Activated naive CD4-positive, alpha-beta T cell (primary cell): ENCODE measurements around the gene RBM7.

Experiments used
- DNase-seq, 4 experiments: peaks; one replicate each; lab custom pipeline; 2025; lab: John Stamatoyannopoulos, UW

RBM7 gene

DNA sequence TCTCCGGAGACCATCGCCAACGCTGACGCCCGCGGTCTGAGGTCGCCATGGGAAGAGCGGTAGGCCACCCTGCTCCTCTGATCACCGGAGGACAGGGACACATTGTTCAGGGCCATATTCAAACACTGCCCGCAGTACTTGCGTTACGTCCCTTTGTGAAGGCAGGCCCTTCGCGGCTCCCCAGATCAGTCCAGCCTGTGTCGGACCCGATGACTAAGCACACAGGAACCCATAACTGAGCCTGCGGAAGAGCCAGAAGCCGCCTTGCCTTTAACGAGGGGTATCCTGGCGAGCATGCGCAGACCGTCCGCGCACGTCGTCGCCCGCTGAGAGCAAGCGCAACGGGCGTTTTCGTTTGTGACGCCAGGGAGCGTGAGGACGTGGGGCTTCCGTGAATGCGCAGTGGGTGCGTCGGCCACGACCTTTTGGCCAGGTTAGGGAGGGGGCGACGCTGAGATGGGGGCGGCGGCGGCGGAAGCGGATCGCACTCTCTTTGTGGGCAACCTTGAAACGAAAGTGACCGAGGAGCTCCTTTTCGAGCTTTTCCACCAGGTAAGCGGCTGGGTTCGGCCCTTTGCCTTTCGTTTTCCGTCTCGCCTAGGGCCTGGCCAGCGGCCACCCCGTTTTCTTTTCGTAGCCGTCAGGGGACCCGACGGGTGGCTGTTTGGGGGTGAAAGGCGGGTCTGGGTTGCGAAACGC, at the start of gene RBM7, which contains the start of gene C11orf71:
RBM7 (plus strand) TSS at position 451 of the 699 bp plus-strand sequence; CDS start at position 457, 6 bp downstream.
C11orf71 (minus strand) TSS at position 296 of the 699 bp plus-strand sequence; CDS start at position 116, 180 bp downstream.
- DNase-seq: peak; percentile 90 to 97 (median 96)

DNA sequence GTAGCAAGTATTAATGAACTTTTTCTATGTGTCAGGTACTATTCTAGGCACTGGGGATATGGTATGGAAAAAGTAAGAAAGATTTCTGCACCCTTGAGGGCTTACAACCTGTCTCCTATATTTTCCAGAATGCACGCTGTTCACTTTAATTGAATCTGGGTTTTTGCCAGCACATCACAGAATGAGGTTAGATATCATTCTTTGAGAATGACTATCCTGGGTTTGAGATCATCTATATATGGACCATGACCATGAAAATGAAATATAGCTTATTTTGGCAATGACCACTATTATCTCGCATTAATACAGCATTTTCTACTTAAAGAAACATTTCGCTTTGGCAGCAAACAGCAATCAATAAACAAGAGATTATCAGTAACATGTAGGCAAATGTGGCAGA, 47.0 kb upstream of the RBM7 start:
- no peak for DNase-seq

DNA sequence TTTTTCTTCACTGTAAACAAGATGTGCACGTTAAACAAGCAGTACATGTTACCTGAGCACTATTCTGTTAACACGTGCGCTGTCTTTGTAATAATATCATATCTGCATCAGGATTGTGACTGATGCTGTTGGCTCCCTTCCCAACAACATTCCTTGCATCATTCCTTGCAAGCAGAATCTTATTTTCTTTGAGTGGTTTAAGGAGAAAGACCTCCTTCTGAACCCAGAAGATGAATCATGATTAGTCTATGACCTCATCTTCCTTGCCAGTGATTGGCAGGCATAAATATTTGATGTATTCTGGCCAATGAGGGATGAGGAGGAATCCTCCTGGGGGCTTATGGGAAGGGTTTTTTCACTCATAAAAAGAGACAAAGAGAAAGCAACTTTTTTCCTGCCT, 46.4 kb upstream of the RBM7 start:
- DNase-seq: no peak

DNA sequence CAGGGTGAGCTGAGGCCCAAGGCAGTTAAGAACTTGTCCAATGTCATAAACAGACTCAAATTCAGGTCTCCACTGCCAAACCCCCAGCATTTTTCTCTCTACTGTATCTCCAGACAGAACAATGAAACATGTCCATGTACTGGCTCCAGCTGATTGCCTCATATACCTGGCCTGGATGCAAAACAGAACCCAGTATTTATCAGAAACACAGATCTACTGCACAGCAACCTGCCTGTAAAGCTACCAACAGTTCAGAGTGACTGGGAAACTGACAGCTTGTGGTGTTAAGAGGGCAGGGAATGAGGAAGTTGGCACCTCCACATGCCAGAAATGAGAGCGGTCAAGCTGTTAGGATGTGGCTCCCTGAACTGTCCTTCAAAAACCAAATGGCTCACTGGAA, 41.8 kb upstream of the RBM7 start:
- no peak for DNase-seq

- no peak for DNase-seq
These were observed 41.1 kb upstream of the RBM7 start for GRCh38 chr11:114359342-114359741.

DNA sequence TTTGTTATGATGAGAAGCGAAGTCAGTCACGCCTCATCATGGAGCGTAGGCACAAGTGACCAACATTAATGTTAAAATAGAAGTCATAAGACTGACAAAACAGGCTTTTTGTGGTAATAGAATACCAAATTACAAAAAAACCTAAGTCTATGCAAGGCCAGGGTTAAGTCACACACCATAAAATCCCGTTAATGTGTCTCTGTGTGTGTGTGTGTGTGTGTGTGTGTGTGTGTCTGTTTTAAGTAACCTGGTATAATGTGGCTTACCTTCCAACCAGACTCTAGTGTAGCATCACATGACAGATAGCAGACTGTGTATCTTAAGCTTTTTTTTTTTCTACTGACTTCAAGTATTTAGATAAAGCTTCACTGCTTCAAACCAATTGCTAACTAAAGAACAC, 38.1 kb upstream of the RBM7 start:
- DNase-seq: no peak

GRCh38 chr11:114362958-114363357, 37.5 kb upstream of the RBM7 start:
- DNase-seq: no peak

DNA sequence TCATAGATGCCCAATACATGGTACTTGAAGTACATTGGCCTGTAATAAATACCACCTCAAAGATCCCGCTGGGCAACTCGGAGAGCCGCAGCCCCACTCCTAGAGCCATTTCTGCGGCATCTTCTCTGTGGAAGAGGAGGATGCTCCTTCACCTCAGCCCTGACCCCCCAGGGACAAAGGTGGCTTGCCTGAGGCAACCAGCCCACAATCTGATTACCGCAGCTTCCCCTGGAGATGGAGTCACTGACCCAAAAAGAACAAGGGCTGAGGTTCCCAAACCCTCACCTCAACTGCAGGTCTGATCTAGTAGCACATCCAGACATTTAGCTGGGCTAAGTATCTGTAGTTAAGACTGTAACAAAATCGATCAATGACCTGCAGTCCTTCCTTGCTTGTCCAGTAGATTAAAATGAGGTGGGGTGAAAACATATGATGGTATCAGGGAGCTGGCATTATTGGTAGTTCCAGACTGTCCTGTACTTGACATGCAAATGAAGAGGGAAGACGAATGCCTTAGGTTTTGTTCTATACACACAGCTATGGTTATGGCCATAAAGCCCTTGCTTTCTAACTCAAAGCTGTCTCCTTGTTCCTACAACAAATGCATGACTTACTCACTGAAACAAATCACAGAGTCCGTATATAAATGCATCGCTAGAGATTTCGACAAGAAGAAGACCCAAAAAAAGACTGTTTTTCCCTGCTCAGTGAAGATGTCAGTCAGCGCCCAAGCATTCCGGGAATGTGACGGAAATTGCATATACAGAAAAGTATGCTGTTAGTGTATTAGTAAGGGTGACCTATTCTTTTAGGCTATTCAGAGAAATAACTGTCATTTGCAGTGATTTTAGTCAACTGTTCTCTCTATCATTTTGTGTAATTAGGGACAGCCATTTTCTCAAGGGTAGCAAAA, 33.9 kb upstream of the RBM7 start:
- no peak for DNase-seq

DNA sequence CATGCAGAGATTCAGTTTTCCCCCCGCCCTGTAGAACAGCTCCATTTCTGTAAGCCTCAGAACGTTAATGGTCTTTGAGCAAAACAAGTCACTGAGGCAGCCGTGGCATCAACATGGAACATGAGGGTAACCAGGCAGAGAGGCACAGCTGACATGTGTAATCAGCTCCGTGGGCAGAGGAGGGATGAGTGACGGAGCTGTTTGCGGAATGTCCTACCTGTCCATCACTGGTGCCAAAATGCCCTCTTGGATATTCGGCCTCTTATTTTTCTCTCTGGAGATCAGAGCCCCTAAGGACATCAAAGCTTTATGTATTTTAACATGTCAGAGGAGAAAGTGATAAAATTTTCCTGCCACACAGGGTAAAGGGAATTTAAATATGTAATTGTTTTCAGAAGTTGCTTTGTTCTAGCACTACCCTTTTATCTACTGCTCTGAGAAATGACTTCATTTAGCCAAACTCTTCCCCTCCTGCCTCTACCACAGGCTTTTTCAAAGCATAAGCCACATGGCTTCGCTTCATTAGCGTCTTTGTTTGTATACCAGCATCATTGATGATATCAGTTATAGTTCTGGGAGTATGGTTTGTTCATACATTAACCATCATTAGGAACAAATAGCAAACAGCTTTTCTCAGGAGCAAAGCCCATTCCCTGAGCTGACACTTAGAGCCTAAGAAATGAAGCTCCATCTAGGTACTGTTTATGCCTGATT, 33.1 kb upstream of the RBM7 start:
- DNase-seq: no peak

- DNase-seq: no peak
These were observed 31.4 kb upstream of the RBM7 start for GRCh38 chr11:114368918-114369680.

GRCh38 chr11:114375052-114375451, 25.4 kb upstream of the RBM7 start:
- DNase-seq: no peak

GRCh38 chr11:114377612-114378267, 22.7 kb upstream of the RBM7 start:
- DNase-seq: no peak

DNA sequence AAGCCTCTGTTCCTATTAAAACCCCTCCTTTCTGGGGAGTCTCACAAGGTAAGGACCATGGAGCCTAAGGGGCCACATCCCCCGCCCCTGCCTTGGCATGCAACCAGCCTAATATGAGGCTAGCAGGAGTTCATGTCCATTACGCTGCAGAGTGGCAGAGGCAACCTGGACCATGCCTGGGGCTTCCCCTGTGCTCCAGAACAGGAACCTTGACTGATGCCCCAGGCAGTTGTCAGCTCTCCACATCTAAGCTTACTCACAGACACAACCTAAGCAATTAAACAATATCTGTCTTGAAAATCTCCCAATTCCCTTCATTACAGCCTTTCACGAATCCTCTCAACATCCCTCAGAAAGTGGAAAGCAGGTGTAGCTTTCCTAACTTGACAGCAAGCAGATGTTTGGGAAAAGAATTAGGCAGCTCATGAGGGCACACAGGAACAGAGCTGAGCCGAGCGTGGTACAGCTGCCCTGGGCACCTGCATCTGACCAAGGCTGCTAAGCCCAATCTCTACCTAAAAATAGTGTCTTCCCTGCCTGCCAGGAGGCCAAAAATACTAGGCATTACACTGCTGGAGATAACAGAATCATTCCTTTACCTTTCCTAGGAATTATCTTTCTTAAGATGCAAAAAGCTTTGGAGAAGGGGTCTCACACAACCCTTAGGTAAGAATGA, 20.9 kb upstream of the RBM7 start:
- no peak for DNase-seq

GRCh38 chr11:114382509-114382908, 18.0 kb upstream of the RBM7 start:
- DNase-seq: no peak

DNA sequence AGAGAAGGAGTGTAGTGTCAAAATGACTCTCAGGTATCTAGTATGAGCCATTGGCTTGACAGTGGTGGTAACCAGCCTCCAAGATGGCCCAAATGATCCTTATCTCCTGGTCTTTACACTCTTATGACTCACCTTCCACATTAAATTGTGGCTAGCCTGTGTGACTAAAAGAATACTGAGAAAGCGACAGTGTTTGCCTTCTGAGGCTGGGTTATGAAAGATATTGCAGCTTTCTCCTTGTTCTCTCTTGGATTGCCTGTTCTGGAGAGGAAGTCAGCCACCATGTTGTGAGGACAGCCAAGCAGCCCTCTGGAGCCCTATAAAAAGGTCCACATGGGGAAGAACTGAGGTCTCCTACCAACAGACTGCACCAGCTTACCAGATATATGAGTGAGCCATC, 16.0 kb upstream of the RBM7 start:
- DNase-seq: no peak

DNA sequence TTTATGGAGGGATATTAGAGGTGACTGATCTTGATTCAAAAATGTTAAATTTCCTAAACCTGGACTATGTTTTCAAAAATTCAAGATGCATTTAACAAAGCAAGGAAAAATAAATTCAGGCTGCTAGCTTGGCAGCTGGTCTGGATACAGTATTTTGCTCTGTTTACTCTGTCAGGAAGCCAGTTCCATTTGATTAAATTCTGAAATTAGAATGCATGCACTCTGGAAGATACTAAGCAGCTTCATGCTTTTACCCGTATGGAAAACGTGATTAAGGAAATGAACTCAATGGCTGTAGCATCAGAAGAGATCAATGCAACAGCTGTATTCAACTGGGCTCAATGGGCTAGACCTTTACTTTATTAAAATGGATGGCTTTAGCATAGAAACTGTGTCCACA, 14.3 kb upstream of the RBM7 start:
- DNase-seq: no peak

DNA sequence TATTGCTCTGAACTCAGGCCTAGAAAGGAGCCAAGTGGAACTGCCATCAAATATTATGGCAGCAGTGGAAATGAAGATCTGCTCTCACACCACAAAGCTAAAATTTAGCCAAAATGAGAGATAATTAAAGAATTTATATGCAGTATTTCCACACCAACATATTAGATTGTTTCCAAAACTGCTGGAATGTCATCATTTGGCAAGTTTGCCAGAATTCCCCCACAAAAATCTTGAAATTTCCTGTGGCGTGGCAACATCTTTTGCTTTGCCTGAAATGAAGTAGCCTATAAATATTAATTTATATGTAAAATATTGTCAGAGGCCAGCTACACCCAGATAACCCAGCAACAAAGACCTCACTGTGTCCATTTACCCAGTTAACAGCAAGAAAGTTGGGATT, 13.9 kb upstream of the RBM7 start:
- DNase-seq: no peak

- no peak for DNase-seq
These were observed 7.5 kb upstream of the RBM7 start for GRCh38 chr11:114392735-114393667.

DNA sequence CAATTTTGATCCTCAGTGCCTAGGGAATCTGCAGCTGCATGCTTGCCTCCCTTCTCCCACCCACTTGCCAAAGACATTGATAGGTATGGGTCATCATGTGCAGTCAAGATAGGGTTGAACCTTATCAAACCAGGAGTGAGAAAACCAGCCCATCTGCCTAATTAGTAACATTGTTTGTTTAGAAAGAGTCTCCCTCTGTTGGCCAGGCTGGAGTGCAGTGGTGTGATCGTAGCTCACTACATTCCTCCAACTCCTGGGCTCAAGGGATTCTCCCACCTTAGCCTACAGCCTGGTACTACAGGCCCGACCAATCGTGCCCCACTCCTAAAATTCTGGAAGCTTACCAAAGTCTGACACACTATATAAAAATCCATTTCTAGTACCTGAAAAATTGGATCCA, 4.7 kb upstream of the RBM7 start:
- DNase-seq: no peak

DNA sequence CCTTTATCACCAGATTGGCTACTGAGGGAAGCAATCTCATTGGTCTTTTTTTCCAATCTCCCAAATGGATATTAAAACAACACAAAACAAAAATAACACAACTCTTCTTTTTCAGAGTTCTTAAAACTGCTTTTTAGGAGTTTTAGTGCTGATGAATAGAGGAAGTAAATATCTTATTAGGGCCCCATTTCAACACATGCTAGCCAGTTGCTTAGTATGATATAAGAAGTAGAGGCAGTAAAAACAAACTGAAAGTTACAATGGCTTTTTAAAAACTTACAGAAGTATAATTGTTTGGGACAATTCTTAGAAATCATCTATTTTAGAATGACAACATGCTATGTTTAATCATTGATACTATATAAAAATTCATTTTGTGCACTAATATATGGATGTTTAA, 3.5 kb upstream of the RBM7 start:
- no peak for DNase-seq
